ENCODE data around the gene EHBP1L1.
A peak's percentile ranks its signal among the peaks of the same experiment; 100 is the strongest.

The EHBP1L1 gene

DNA sequence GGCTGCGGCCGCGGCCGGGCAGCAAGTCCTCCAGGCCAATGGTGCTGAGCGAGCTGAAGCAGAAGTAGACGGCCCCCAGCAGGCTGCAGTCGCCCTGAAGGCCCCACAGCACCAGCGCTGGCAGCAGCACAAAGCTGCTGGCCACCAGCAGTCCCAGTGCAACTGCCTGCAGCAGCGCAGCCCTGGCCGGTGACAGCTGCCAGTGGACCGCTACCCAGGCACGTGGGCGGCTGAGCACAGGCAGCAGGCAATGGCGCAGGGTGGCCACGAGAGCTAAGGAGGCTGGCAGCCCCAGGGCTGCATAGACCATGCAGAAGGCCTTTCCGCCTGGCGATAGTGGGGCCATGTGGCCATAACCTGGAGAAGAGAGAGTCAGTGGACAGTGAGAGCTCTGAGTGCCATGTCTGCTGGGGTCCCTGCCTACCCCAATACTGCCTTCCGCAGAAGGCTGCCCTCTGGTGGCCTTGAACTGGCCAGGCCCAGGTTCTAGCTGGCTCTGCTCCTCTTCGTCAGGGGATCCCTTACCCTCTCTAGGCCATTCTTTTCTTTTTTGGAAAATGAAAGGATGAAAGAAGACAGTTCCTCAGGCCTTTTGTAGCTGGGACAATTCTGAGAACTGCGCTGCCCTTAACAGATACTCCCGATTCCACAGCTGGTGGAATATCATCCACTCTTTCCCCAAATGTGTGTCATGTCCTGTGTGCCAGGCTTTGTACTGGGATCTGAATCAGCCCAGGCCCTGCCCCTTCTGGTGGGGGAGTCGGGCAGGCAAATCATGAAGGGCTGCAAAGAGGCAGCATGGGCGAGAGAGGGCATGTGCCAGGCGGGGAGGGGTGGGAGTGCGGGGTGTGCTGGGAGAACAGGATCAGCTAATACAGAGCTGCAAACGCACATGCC is 17.9 kb downstream of the EHBP1L1 start:
- DNase-seq: peak; percentile 61
- H3K4me3 Mint-ChIP-seq: peak overlapping the region; percentile 62
- TF ChIP-seq, protein P1, sequence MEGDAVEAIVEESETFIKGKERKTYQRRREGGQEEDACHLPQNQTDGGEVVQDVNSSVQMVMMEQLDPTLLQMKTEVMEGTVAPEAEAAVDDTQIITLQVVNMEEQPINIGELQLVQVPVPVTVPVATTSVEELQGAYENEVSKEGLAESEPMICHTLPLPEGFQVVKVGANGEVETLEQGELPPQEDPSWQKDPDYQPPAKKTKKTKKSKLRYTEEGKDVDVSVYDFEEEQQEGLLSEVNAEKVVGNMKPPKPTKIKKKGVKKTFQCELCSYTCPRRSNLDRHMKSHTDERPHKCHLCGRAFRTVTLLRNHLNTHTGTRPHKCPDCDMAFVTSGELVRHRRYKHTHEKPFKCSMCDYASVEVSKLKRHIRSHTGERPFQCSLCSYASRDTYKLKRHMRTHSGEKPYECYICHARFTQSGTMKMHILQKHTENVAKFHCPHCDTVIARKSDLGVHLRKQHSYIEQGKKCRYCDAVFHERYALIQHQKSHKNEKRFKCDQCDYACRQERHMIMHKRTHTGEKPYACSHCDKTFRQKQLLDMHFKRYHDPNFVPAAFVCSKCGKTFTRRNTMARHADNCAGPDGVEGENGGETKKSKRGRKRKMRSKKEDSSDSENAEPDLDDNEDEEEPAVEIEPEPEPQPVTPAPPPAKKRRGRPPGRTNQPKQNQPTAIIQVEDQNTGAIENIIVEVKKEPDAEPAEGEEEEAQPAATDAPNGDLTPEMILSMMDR (IDR thresholded peaks at IDR 0.05): peak; percentile 64

DNA sequence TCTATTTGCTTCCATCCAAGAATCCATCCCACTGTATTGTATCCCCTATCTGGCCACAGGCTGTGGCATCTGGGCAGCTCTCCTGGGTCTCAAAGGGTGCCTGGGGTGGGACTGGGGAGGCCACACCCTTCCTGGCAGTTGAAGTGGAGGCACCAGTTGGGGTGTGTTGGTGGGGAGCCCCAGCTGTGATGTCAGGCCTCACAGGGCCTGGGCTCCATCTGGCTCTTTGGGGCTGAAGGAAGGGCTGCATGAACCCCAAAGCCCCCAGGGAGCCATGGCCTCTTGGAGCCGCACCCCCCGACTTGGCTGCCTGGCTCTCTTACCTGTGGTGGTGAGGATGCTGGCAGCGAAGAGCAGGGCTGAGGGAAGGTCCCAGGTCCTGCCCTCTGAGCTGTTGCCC is 19.3 kb downstream of the EHBP1L1 start:
- peaks cover 15% of the 10 kb centered on the region for H3K36me3 Mint-ChIP-seq (ENCODE audit: low read depth)
- no peak overlapping the region for H3K4me3 Mint-ChIP-seq
- H3K4me1 Mint-ChIP-seq: peaks cover 32% of the 10 kb centered on the region
- H3K27me3 Mint-ChIP-seq (ENCODE audit: low read depth, poor library complexity): peaks cover 38% of the 10 kb centered on the region
- TF ChIP-seq, protein P1 (IDR thresholded peaks at IDR 0.05): no peak
- no peak for DNase-seq
- no peaks in the 10 kb centered on the region for H3K9me3 Mint-ChIP-seq
- no peak overlapping the region for H3K27ac Mint-ChIP-seq

More for the DNA sequence above, 17.9 kb downstream of the EHBP1L1 start:
- Mint-ChIP-seq H3K4me1 (peaks cover 44% of the 10 kb centered on the region), H3K27ac (no peak overlapping the region), H3K36me3 (ENCODE audit: low read depth) (peaks cover 10% of the 10 kb centered on the region), H3K9me3 (no peaks in the 10 kb centered on the region), H3K27me3 (ENCODE audit: low read depth, poor library complexity) (peaks cover 43% of the 10 kb centered on the region)

DNA sequence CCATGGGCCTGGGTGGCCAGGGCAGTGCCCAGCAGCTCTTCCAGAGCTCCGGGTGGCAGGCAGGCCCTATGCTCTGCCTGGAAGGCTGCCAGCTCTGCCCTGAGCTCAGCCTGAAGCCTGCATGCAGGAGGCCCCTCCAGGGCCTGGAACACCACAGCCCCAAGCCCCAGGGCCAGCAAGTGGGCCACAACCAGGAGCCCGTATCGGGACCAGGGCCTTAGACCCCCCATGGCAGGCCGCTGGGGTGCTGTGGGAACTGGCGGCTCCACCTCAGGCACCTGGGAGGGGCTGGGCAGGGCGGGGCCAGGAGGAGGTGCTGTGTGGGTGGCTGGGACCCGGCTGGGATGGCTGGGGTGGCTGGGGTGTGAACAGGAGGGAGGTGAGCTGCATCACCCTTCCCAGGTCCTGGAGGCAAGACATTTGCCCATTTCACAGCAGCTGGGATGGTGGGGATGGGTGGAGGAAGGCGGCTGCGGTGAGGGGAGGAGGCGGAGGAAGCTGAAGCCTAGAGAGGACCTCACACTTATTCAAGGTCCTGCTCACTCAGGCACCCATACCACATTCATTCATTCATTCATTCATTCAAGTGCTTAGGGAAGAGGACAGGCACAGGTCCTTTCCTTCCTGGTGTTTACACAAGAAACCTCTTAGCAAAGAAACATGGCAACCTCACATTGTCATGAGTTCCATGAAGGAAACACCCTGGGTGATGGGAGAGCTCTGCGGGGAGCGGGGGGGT is 19.9 kb downstream of the EHBP1L1 start, which contains the start of gene KCNK7:
Gene KCNK7 (minus strand): TSS at position 258 of the 739 bp plus-strand sequence. CDS start 28 bp downstream, at position 230.
- Mint-ChIP-seq H3K27me3 (ENCODE audit: low read depth, poor library complexity) (peaks cover 33% of the 10 kb centered on the region), H3K4me1 (peaks cover 27% of the 10 kb centered on the region), H3K27ac (no peak within 1 kb of the TSS), H3K9me3 (no peaks in the 10 kb centered on the region), H3K4me3 (no peak within 1 kb of the TSS), H3K36me3 (ENCODE audit: low read depth) (peaks cover 12% of the 10 kb centered on the region)
- DNase-seq: no peak
- TF ChIP-seq, protein P1 (IDR thresholded peaks at IDR 0.05): no peak

DNA sequence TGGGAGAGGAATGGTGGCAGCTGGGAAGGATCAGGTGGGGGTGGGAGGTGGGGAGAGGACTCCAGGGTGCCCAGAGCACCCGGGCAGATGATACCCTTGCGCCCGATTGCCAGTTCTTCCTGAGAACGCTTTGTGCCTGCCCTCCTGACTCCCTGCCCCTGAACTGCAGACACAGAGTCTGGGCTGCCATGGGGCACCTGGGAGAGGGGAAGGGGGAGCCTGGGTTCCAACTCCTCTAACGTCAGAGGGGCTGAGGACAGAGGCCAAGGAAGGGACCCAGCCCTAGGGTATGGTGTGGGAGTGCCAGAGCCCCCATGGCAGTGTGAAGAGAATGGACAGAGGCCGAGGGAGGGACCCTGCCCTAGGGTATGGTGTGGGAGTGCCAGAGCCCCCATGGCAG is 20.7 kb downstream of the EHBP1L1 start:
- Mint-ChIP-seq H3K4me1 (peaks cover 22% of the 10 kb centered on the region), H3K27ac (no peak overlapping the region), H3K36me3 (ENCODE audit: low read depth) (peaks cover 17% of the 10 kb centered on the region), H3K27me3 (ENCODE audit: low read depth, poor library complexity) (peaks cover 25% of the 10 kb centered on the region), H3K4me3 (no peak overlapping the region), H3K9me3 (no peaks in the 10 kb centered on the region)
- DNase-seq: no peak
- TF ChIP-seq, protein P1 (IDR thresholded peaks at IDR 0.05): no peak

DNA sequence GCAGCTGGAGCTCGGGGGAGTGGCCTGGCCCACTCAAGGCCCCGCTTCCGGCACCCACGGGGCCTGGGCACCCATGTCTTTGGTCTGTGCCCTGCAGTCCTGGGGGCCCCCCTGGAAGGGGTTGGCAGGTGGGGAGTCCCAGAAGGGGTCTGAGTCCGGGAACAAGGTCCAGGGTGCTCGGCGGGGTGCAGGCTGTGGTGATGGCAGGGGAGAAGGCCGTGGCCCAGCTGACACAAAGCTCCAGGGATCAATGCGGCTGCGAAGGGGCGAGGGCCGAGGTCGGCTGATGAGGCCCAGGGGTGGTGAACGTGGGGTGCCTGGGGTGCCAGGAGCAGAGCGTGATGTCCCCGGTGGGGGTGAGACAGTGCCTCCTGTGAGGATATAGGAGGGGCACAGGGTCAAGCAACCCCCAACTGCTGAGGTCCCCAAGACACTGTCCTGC is 22.4 kb downstream of the EHBP1L1 start:
- H3K36me3 Mint-ChIP-seq (ENCODE audit: low read depth): peaks cover 23% of the 10 kb centered on the region
- no peak overlapping the region for H3K4me3 Mint-ChIP-seq
- DNase-seq: no peak
- H3K4me1 Mint-ChIP-seq: peaks cover 14% of the 10 kb centered on the region
- H3K27me3 Mint-ChIP-seq (ENCODE audit: low read depth, poor library complexity): peaks cover 15% of the 10 kb centered on the region
- no peak overlapping the region for H3K27ac Mint-ChIP-seq
- H3K9me3 Mint-ChIP-seq: no peaks in the 10 kb centered on the region
- TF ChIP-seq, protein P1 (IDR thresholded peaks at IDR 0.05): no peak

Data from nephron progenitor cell (in vitro differentiated cells).